ENCODE results near the gene EPS8L3.

- TF ChIP-seq POLR2AphosphoS5 (IDR thresholded peaks at IDR 0.05; ENCODE audit: borderline replicate concordance, low read depth, low read length), result no peak
- TF ChIP-seq EZH2 (IDR thresholded peaks at IDR 0.05), result no peak
Measured at GRCh38 chr1:109722908-109723691, 40.6 kb downstream of the EPS8L3 start.

All from SK-N-MC (cell line).